Measurements from ENCODE around the gene SLC25A17. TPM values are rescaled to one million over a fixed set of nuclear protein-coding genes. Genes with fewer than 3 reads are reported as not detected.

The SLC25A17 gene
- total and polyA plus RNA-seq, 2 donors (not counting 1 experiment from before 2014, with no cell fraction given) = 12.9 to 28.7 TPM

- H2AFZ ChIP-seq (ENCODE audit: low read length) = no peak overlapping the region
These were observed 91.8 kb downstream of the SLC25A17 start for GRCh38 chr22:40727070-40727963.

GRCh38 chr22:40726514-40726913 is 92.6 kb downstream of the SLC25A17 start:
- H3K27me3 ChIP-seq (ENCODE audit: control insufficient read depth, insufficient read depth, low read length) = no peaks in the 10 kb centered on the region
- H3K4me1 ChIP-seq (ENCODE audit: control insufficient read depth, extremely low read depth, insufficient read depth, low read length) = no peaks in the 10 kb centered on the region
- H3K27ac ChIP-seq (ENCODE audit: insufficient read depth, low read length) = no peak overlapping the region
- peak in 1 of 2 donors; percentile 39 for DNase-seq (ENCODE audit: low read depth in 2 of 2)
- H4K20me1 ChIP-seq (ENCODE audit: control insufficient read depth, extremely low read depth, insufficient read depth, low read length) = no peaks in the 10 kb centered on the region
- no peak for TF ChIP-seq EZH2 (IDR thresholded peaks at IDR 0.05; ENCODE audit: low read length, missing control alignments)
- TF ChIP-seq CTCF (conservative IDR thresholded peaks at IDR 0.05 in 1 of 2, IDR thresholded peaks at IDR 0.05 in 1 of 2; ENCODE audit: low read depth in 1 of 2, low read length in 2 of 2) = no peak
- H3K36me3 ChIP-seq (ENCODE audit: control insufficient read depth, insufficient read depth, low read length) = no peaks in the 10 kb centered on the region
- no peaks in the 10 kb centered on the region for H3K9me3 ChIP-seq (ENCODE audit: control insufficient read depth, insufficient read depth, low read depth, low read length)
- no peak overlapping the region for H3K4me2 ChIP-seq (ENCODE audit: extremely low read depth, insufficient read depth, low read length)
- H3K9ac ChIP-seq (ENCODE audit: insufficient read depth, low read length) = no peak overlapping the region
- H3K79me2 ChIP-seq (ENCODE audit: control insufficient read depth, insufficient read depth, low read length) = no peaks in the 10 kb centered on the region
- no peak overlapping the region for H3K4me3 ChIP-seq (replicated peaks in 1 of 4; ENCODE audit: control extremely low read depth in 1 of 4, insufficient read depth in 1 of 4, low read depth in 3 of 4, low read length in 4 of 4)
- no peak overlapping the region for H2AFZ ChIP-seq (ENCODE audit: low read length)

More at GRCh38 chr22:40727070-40727963, 91.8 kb downstream of the SLC25A17 start:
- DNase-seq (ENCODE audit: low read depth in 2 of 2) = no peak
- H3K4me2 ChIP-seq (ENCODE audit: extremely low read depth, insufficient read depth, low read length) = no peak overlapping the region
- H3K9ac ChIP-seq (ENCODE audit: insufficient read depth, low read length) = no peak overlapping the region
- H3K4me3 ChIP-seq (replicated peaks in 1 of 4; ENCODE audit: control extremely low read depth in 1 of 4, insufficient read depth in 1 of 4, low read depth in 3 of 4, low read length in 4 of 4) = no peak overlapping the region
- H3K27ac ChIP-seq (ENCODE audit: insufficient read depth, low read length) = no peak overlapping the region
- H3K27me3 ChIP-seq (ENCODE audit: control insufficient read depth, insufficient read depth, low read length) = no peaks in the 10 kb centered on the region
- no peaks in the 10 kb centered on the region for H3K36me3 ChIP-seq (ENCODE audit: control insufficient read depth, insufficient read depth, low read length)
- no peak for TF ChIP-seq EZH2 (IDR thresholded peaks at IDR 0.05; ENCODE audit: low read length, missing control alignments)
- no peak for TF ChIP-seq CTCF (conservative IDR thresholded peaks at IDR 0.05 in 1 of 2, IDR thresholded peaks at IDR 0.05 in 1 of 2; ENCODE audit: low read depth in 1 of 2, low read length in 2 of 2)
- H3K9me3 ChIP-seq (ENCODE audit: control insufficient read depth, insufficient read depth, low read depth, low read length) = no peaks in the 10 kb centered on the region
- H4K20me1 ChIP-seq (ENCODE audit: control insufficient read depth, extremely low read depth, insufficient read depth, low read length) = no peaks in the 10 kb centered on the region
- H3K4me1 ChIP-seq (ENCODE audit: control insufficient read depth, extremely low read depth, insufficient read depth, low read length) = no peaks in the 10 kb centered on the region
- no peaks in the 10 kb centered on the region for H3K79me2 ChIP-seq (ENCODE audit: control insufficient read depth, insufficient read depth, low read length)

- no peaks in the 10 kb centered on the region for H3K36me3 ChIP-seq (ENCODE audit: control insufficient read depth, insufficient read depth, low read length)
- no peak overlapping the region for H3K27ac ChIP-seq (ENCODE audit: insufficient read depth, low read length)
- TF ChIP-seq CTCF (conservative IDR thresholded peaks at IDR 0.05 in 1 of 2, IDR thresholded peaks at IDR 0.05 in 1 of 2; ENCODE audit: low read depth in 1 of 2, low read length in 2 of 2) (no peak), EZH2 (IDR thresholded peaks at IDR 0.05; ENCODE audit: low read length, missing control alignments) (no peak)
These were observed 95.7 kb downstream of the SLC25A17 start for GRCh38 chr22:40723396-40723933.

More at GRCh38 chr22:40723396-40723933, 95.7 kb downstream of the SLC25A17 start:
- peaks cover 5% of the 10 kb centered on the region for H3K4me1 ChIP-seq (ENCODE audit: control insufficient read depth, extremely low read depth, insufficient read depth, low read length)
- no peaks in the 10 kb centered on the region for H4K20me1 ChIP-seq (ENCODE audit: control insufficient read depth, extremely low read depth, insufficient read depth, low read length)
- no peak for DNase-seq (ENCODE audit: low read depth in 2 of 2)
- no peak overlapping the region for H3K4me3 ChIP-seq (replicated peaks in 1 of 4; ENCODE audit: control extremely low read depth in 1 of 4, insufficient read depth in 1 of 4, low read depth in 3 of 4, low read length in 4 of 4)
- no peaks in the 10 kb centered on the region for H3K79me2 ChIP-seq (ENCODE audit: control insufficient read depth, insufficient read depth, low read length)
- H2AFZ ChIP-seq (ENCODE audit: low read length) = no peak overlapping the region
- H3K4me2 ChIP-seq (ENCODE audit: extremely low read depth, insufficient read depth, low read length) = no peak overlapping the region
- H3K9me3 ChIP-seq (ENCODE audit: control insufficient read depth, insufficient read depth, low read depth, low read length) = no peaks in the 10 kb centered on the region
- no peak overlapping the region for H3K9ac ChIP-seq (ENCODE audit: insufficient read depth, low read length)
- no peaks in the 10 kb centered on the region for H3K27me3 ChIP-seq (ENCODE audit: control insufficient read depth, insufficient read depth, low read length)

Measured in fibroblast of lung (primary cell).